ENCODE results near the gene GLIS1.

The GLIS1 gene

DNA sequence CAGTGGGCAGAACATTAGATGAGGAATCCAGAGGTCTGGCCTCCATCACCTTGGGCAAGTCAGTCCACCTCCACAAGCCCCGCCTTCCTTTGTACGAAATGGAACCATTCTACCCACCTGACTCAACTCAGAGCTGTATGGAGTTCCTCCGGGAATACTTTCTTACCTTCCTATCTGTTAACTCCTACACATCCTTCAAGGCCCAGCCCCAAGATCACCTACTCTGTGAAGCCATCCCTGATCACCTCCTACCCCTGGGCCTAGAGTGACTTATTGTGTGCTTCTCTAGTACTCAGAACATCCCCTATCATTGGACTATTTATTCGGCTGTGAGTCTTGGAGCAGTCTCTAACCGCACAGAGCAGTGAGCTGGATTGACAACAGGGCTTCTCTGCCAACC is 66.7 kb downstream of the GLIS1 start:
- DNase-seq = no peak

DNA sequence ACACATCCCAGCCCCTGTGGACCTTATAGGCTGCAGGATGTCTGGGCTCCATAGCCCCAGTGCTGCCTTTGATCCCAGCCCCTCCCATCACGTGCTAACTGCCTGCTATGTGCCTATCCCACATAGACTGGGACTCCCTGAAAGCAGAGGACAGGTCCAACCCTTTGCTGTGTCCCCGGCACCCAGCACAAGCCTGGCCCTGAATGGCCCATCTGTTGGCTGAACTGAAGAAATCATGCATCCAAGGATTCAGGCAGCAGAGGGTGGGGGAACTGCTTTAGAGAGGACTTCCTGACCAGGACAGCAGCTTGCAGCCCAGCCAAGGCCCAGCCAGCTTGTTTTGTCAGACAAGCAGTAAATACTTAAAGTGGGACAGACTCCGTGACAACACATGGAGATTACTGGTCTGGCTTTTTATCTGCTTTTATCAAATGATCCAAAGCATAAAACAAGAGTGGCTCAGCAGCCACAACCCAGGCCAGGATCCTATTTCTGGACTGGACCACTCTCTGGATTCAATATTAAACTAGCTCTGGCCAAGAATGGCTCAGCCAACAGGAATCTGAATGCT is 69.3 kb downstream of the GLIS1 start:
- no peak for DNase-seq

DNA sequence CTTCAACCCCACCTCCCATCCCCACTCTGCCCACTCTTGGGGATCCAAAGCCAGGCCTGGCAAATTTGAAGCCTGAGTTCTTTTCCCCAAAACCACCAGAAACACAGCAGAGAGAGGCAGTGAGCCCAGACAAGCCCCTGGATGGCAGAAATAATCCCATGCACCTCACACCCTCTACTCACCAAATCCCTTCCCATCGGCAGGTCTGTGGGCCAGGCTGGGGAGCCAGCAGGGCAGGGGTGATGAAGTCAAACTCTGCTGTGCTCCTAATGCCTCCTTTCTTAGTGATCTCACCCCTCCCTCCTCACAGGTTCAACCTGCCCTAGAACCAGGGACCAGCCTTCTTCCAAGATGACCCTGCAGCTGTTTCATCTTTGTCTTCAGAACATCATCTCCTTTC is 72.4 kb downstream of the GLIS1 start:
- no peak for DNase-seq

DNA sequence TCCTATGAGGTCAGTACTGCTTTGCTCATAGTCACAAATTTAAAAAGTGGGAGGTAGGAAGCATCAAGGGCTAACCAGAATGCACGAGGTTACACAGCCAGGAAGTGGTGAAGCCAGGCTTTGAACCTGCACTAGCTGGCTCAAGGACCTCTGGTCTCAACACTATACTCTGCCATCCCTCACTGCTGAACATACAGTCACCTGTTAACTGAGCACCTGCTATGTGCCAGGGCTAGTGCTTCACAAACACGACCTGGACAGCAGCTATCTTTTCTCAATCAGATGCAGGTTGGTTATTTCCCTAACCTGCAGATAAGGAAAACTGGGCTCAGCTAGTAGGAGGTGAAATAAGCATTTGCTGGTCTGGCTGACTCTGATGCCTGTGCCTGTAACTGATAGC is 73.0 kb downstream of the GLIS1 start:
- no peak for DNase-seq

DNA sequence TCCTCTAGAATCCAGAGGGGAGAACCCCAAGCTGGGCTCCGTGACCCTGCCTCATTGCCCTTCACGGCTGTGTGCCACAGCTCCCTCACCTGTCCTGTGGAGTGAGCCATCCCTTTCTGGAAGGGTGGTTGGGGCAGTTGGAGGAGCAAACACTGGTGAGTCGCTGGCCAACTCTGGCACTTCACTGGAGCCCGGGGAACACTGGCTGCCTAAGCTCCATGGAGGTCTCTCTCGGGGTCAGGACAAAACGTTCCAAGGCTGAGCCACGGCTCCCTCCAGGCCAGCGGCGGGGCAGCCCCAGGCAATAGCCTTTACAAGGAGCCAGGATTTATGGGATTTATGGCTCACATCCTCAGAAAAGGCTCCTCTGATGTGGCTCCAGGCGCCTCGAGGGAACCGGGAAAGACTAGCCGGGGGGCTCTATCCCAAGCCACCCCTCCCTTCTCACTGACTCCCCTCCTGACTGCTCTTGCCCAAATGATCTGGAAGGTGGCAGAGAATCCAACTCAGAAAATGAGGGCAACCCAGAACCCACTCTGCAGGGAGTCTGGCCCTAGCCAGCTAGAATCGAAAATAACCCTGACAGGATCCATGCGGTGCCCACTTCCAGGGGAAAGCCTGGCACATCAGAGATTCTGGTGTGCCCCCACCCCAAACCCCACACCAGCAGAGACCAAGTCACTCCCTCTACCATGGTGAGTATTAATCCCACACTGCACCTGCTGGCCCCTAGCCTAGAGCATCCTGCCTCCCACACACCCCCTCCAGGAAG is 75.2 kb downstream of the GLIS1 start:
- no peak for DNase-seq

DNA sequence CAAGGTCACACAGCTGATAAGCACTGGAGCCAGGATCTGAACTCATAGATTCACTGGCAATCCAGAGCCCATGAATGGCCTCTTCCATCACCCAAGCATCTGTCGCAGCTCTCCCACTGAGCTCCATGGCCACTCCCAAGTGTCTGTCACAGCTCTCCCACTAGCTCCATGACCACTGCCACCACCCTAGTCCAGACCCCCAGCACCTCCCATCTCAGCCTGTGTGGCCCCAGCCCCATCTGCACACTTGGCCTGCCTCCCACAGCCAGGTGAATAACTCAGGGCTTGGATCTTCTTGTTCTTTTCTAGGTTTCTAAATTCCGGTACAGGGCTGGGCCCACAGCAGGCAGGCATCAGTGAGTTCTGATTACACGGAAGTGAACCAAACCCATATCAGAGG is 76.0 kb downstream of the GLIS1 start:
- no peak for DNase-seq

DNA sequence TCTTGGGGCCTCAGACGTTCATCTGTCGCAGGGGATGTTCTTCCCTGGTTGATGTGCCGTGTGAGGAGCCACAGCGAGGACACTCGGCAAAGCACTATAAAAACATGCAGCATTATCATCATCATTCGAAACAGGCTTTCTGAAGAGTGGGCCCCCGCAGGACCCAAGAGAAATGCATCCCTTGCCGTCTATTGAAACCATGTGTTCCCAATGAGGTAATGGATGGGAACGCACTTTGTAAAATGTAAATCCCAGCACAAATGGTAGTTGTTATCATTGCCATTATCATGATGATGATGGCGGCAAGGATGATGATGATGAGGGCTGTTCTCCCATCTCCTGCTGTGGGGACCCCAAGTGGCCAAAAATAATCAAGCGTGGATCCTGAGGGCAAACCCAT is 76.8 kb downstream of the GLIS1 start:
- no peak for DNase-seq

DNA sequence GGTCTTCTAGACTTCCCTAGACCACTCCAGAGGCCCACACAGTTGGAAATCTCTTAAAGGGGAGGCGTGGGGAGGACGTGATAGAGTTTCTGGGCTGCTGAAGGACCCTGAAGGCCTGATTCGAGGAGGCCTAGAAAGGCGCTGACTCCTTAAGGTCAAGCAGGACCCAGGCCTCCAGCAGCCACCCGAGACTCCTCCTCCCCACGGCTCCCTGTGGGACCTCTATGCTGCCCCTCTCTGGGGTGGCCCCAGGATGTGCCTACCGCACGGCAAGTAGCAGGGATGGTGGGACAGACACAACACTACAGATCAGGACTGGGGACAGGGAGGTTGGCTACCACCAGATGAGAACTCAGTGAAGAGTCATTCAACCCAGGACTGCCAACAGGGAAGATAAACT is 77.5 kb downstream of the GLIS1 start:
- no peak for DNase-seq

DNA sequence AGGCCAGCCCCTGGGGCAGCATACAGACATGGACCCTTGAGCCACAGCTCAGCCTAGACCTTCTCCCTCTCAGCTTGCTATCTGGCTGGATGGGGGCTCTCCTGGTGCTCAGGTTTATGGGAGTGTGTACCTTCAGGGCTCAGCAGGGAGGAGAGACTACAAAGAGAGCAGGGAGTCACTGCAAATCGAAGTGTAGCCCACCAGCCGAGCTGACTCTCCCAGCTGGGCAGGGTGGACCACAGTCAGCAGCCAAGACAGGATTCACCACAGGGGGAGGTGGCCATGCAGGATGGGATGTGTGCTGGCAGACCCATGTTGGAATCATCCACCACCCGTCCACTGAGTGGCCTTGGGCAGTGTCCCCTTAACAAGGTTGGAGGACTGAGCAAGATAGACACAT is 78.3 kb downstream of the GLIS1 start:
- no peak for DNase-seq

DNA sequence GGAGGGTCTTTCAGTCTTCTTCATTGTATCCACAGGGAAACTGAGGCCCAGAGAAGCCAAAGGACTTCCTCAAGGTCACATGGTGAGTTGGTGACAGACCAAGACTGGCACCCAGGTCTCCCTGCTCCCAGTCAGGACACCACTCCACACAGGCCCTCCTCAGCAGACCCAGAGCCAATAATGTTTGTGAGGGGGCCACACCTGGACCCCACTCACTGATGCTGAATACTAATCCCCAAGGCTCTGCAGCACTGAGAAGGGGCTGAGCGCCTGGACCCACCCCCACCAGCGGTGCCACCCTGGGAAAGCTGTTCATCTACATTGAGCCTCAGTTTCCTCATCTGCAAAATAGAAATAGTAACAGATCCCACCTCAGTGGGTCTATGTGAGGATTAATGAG is 79.5 kb downstream of the GLIS1 start:
- DNase-seq = no peak

DNA sequence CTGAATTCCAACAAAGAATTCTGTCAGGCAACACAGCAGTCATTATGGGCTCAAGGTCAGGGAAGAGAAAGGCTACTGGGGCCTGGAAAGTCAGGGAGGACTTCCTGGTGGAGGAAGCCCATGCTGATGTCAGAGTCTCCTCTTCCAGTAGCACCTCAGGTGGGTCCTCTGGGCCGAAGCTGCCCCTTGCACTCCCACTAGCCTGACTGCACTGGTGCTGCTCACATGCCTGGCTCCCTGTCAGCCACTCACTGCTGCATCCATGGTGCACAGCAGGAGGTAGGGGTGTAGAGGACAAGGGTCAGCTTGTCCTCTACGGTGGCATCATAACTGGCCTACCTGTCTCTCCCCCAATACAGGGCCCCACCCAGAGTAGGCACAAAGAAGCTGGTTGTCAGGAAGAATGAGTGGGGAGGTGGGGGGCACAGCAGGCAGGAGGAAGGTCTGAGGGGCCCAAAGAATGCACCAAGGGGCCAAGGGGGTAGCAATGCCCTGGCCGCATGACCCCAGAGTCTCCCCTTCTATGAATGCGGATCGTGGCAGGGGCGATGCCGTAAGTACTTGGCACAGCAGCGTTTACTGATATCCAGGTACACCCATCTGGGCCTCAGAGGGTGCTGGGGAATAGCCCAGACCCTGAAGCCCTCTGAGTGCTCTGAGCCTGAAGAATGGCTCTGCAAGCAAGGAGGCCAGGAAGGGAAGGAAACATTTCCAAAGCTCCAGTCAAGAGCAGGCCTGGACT is 80.3 kb downstream of the GLIS1 start:
- DNase-seq = no peak

DNA sequence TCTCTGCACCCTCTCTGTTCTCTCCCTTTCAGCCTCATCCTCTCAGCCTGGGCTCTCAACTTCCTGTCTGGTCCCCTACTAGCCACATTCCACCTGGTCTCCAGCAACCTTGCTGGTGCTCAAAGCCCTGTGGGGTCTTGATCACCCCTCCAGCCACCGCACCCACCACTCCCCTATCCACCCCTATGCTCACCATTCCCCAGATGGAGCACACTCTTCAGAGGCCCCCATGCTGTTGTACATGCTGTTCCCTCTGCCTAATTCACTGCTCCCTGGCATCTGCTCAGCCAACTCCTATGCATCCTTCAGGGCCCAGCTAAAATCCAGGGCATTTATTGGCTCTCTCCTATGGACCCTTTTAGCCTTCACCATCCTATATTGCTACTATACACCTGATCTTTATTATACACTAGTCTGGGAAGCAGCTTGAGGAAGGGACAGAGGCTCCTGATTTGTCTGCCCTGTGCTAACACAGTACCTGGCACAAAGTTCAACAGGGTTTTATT is 81.0 kb downstream of the GLIS1 start:
- DNase-seq = no peak

DNA sequence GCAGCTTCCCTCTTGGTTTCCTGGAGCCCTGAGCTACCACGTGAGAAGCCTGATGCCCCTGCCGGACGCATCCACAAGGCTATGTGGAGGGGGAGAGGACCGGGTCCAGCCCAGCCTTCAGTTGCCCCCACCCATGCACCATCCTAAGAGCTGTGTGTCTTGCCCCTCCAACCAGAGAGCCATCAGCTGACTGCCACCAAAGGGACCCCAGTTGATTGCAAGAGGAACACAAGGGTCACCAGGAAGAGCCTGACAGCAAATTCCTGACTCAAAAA is 81.5 kb downstream of the GLIS1 start:
- DNase-seq = no peak

DNA sequence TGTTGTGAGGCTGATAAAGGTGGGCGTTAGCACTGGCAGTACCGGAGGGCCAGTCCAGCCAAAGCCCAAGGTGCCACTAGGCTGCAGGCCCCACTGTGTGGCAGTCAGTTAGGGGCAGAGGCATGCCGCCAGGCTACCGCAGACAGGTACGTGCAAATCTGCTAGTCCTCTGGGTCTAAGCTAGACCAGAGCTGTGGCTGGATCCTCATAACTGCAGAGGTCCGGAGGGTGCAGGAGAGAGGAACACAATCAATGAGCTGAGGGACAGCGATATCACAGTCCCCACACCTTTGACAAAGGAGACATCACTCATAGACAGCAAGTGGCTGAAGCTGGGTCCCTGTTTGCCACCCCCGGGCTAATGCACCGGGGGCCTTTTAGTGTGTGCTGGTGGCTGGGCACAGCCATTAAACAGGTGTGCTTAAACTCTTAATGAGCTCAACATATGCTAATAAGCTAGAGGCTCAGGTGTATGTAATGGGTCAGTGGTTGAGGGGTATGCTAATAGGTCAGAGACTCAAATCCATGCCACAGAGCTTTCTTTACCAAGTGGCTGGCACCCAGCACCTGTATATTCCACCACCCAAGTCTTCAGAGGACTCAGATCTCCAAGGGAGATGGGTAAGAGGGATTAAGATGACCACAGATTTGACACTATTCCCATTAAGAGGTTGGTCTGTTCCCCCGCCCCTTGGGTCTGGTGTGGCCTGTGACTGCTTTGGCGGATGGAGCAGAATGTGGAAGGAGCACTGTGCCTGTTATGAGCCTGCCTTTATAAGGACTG is 82.0 kb downstream of the GLIS1 start:
- DNase-seq = no peak

DNA sequence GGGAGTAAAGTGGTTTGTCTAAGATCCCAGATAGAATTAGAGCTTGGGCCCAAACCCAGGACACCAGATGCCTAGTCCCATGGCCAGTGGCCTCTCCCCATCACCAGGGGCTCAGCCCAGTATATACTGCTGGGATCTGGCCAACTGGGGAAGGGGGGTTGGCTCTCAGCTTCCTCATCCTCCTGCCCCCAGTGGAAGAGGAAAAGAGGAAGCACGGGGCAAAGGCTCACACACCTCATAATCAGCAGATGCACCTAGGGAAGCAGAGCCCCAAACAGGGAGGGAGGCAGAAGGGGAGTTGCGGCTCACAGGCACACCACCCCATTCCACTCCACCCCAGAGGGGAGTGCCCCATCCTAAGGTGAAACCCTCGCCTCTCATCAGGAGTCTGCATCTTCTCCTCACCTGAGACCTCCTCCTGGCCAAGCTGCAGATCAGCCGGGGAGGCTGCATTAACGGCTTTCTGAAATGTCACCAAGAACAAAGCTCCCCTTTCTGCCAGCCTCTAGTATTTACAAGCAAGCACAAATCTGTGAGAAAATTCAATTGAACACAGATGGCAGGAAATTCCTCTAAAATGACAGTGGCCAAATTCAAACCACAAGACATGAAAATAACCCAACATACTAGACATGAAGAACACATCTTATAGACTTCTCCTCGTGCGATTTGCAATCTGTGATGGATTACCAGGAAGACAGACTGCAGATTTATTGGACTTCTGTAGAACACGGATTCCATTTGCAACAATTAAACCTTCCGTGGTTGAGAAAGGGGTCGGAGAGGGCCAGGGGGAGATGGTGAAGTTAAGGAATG is 82.8 kb downstream of the GLIS1 start:
- DNase-seq = no peak

DNA sequence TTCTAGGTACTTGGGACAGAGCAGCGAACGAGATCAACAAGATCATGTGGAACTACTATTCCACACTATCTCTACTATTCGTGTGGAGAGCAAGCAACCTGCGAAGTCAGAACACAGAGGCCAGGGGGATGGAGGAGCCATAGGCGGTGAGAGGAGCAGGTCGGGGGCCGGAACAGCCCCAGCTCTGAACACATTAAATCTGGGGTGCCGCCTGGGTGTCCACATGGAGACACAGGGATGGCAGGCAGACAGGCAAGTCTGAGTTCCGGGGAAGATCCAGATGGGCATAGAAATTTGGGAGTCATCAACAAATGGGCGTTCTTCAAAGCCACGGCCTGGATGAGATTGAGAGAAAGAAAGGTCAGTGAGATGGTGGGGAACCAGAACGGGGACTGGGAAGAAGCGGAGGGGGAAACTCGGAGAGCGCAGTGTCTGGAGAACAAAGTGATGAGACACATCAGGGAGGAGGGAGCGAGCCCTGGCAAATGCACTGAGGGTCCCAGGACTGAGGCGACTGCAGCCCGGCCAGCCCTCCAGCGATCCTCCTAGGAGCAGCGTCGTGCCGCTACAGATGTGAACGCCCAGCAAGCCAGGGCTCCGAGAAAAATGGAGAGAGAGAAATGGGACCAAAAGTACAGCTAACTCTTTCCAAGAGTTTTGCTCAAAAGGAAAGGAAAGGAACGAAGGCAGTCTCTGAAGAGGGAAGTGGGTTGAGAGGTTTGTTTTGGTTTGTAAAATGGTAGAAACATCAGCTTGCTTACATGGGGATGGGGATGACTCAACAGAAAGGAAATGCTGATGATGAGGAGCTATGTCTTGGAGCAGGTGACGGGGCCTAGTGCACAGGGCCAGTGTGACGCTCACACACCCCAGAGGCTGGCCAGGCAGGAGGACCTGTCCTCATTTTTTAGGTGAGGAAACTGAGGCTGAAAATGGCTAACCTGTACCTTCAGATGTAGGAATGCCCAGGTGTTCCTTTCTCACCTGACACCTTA is 84.5 kb downstream of the GLIS1 start:
- no peak for DNase-seq

DNA sequence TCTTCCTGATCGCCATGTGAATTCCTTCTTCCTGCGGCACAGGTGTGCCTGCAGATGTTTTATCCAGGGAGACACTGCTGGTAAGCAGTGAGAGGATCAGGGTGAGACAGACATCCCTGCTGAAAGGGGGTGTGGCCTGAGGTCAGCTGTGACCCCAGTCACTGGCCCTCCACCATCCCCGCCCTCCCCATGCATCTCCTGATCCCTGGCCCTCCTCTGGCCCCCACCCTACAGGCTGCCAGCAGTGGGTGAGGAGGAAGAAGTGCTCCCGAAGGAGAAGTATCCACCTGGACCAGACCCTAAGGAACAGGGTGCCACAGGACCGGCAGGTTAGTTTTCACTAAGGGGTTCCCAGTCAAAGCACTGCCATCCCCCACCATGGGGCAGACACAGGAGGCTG is 85.3 kb downstream of the GLIS1 start:
- no peak for DNase-seq

DNA sequence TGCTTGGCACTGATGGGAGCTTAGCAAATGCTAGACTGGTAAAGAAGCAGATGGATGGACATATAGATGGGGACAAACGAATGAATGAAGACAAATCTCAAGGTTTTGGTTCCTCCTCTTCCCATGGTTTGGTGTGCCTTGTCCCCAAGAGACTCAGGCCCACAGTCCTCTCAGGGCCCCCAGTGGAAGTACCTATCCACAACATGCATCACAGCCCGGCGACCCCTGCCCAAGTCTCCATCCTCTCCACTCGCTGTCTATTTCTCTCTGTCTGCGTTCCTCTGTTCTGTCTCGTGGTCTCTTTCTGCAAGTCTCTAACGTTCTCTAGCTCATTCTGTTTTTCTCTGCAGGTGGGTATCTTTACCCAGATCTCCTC is 85.8 kb downstream of the GLIS1 start:
- no peak for DNase-seq

DNA sequence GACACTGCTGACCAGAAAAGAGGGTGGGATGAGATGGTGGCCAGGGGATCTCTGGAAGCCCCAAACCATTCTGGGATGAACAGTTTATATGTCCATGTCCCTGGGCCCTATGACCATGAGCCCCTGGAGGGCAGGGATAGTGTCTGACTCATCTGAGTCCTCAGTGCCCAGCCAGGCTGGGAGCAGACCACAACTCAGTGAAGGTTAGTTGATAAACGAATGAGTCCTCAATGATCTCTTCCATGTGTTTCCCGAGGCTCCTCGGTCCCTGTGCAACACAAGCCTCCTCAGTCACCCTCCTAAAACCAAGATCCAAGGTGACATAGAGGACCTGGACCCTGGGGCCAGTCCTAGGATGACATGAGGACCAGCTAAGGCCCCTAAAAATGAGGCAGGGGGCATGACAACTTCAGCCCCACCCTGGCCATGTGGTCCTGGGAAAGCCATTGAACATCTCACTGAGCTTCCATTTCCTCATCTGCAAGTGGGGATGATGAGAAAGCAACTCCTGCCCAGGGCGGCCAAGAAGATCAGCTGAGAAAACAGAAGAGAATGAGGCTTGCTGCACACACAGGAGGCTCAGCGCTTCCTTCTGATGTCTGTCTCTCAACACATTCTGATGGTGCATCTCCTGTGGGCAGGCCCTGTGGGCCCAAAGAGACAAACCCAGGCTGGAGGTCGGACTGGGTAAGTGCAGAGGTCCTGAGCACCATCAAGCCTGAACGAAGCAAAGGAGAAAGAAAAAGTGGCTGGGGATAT is 86.3 kb downstream of the GLIS1 start:
- no peak for DNase-seq

DNA sequence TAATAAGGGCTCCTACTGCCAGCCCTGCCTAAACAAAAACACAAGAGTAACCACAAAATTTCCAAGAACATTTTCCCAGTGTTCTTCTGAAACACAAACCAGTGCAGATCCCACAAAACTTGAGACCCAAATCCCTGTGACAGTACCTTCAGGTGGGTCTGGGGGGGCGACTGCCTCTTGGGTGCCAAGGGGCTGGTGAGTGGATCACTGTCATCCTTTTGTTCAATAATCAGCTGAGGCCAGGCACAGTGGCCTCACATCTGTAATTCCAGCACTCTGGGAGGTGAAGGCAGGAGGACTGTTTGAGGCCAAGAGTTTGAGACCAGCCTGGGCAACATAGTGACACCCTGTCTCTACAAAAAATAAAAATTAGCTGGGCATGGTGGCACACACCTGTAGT is 87.6 kb downstream of the GLIS1 start:
- DNase-seq = no peak

DNA sequence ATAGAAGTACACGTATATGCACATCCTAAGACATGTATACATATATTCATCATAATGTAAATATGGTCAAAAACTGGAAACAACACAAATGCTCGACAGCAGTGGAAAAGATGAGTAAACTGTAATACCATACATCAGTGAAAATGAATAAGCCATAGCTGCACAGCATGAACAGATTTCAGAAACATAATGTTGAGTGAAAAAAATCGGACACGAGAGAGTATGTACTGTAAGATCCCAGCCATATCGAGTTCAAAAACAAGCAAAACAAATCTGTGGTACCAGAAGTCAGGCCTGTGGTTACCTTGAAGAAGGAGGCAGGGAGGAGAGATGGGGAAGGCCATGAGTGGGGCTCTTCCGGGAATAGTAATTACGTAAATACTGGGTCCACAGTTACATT is 90.4 kb downstream of the GLIS1 start:
- no peak for DNase-seq
